ENCODE data around the gene TRIM62.
A peak's percentile ranks its signal among the peaks of the same experiment; 100 is the strongest.

Gene TRIM62

GRCh38 chr1:33161061-33161681 is 20.7 kb downstream of the TRIM62 start:
- Histone ChIP-seq H2AK5ac (ENCODE audit: low read length) (no peak overlapping the region), H3K9ac (ENCODE audit: low read length) (no peak overlapping the region), H3K56ac (ENCODE audit: low read length) (no peak overlapping the region), H3K27me3 (ENCODE audit: insufficient read depth, low read length, poor library complexity) (no peaks in the 10 kb centered on the region), H3K79me2 (ENCODE audit: control insufficient read depth, insufficient read depth, low read length) (no peaks in the 10 kb centered on the region), H3K79me1 (ENCODE audit: low read length) (no peaks in the 10 kb centered on the region), H3K36me3 (ENCODE audit: control insufficient read depth, insufficient read depth, low read length) (no peaks in the 10 kb centered on the region), H4K8ac (ENCODE audit: low read depth, low read length) (no peak overlapping the region), H2BK15ac (replicated peaks; ENCODE audit: low read depth) (no peak overlapping the region), H2BK120ac (ENCODE audit: low read depth, low read length) (no peak overlapping the region), H3K4ac (ENCODE audit: low read depth, low read length) (no peak overlapping the region), H3K18ac (ENCODE audit: low read length) (no peak overlapping the region), H3K4me1 (ENCODE audit: control insufficient read depth, low read depth, low read length) (peaks cover 2% of the 10 kb centered on the region), H3K4me2 (ENCODE audit: low read length) (no peak overlapping the region), H2BK5ac (ENCODE audit: low read length) (no peak overlapping the region), H3K23ac (ENCODE audit: low read length) (no peak overlapping the region), H4K5ac (ENCODE audit: low read length) (no peak overlapping the region), H3K27ac (ENCODE audit: low read depth, low read length) (no peak overlapping the region), H3K4me3 (ENCODE audit: low read length) (no peak overlapping the region)
- no CpG with 5 or more reads among the region's 25 CpGs for WGBS (ENCODE audit: extremely low coverage, insufficient coverage, low lambda C conversion rate)
- DNase-seq, result no peak

GRCh38 chr1:33159577-33159976 is 22.3 kb downstream of the TRIM62 start:
- WGBS (ENCODE audit: extremely low coverage, insufficient coverage, low lambda C conversion rate), result no CpG with 5 or more reads among the region's 26 CpGs
- no peak overlapping the region for H3K18ac ChIP-seq (ENCODE audit: low read length)
- no peaks in the 10 kb centered on the region for H3K79me2 ChIP-seq (ENCODE audit: control insufficient read depth, insufficient read depth, low read length)
- H2BK15ac ChIP-seq (replicated peaks; ENCODE audit: low read depth), result no peak overlapping the region
- H3K56ac ChIP-seq (ENCODE audit: low read length), result no peak overlapping the region
- peaks cover 2% of the 10 kb centered on the region for H3K4me1 ChIP-seq (ENCODE audit: control insufficient read depth, low read depth, low read length)
- no peak overlapping the region for H2BK120ac ChIP-seq (ENCODE audit: low read depth, low read length)
- no peak overlapping the region for H3K23ac ChIP-seq (ENCODE audit: low read length)
- H3K9ac ChIP-seq (ENCODE audit: low read length), result no peak overlapping the region
- H2AK5ac ChIP-seq (ENCODE audit: low read length), result no peak overlapping the region
- H3K4me3 ChIP-seq (ENCODE audit: low read length), result no peak overlapping the region
- H4K5ac ChIP-seq (ENCODE audit: low read length), result no peak overlapping the region
- H3K27me3 ChIP-seq (ENCODE audit: insufficient read depth, low read length, poor library complexity), result no peaks in the 10 kb centered on the region
- H3K4me2 ChIP-seq (ENCODE audit: low read length), result no peak overlapping the region
- no peak overlapping the region for H2BK5ac ChIP-seq (ENCODE audit: low read length)
- no peak for DNase-seq
- no peak overlapping the region for H3K27ac ChIP-seq (ENCODE audit: low read depth, low read length)
- H3K79me1 ChIP-seq (ENCODE audit: low read length), result no peaks in the 10 kb centered on the region
- H3K36me3 ChIP-seq (ENCODE audit: control insufficient read depth, insufficient read depth, low read length), result no peaks in the 10 kb centered on the region
- H3K4ac ChIP-seq (ENCODE audit: low read depth, low read length), result no peak overlapping the region
- H4K8ac ChIP-seq (ENCODE audit: low read depth, low read length), result no peak overlapping the region

DNA sequence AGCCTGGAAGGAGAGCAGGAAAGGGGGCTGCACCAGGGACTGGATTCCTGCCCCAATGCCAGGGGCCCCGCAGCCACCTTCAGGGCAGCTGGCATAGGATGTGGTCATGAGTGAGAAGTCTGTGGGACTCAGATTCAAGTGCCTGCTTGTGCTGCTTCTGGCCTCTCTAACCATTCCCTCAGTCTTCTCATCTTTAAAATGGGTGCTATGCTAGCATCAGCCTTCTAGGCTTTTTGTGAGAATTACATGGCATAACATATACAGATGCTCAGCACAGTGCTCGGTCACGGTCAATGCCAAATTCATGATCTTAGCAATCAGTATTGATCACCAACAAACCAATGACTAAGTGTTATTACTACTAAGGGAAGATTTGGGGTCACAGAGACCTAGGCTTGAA is 23.5 kb downstream of the TRIM62 start:
- Histone ChIP-seq H3K23ac (ENCODE audit: low read length) (no peak overlapping the region), H4K8ac (ENCODE audit: low read depth, low read length) (no peak overlapping the region), H2BK5ac (ENCODE audit: low read length) (no peak overlapping the region), H3K79me2 (ENCODE audit: control insufficient read depth, insufficient read depth, low read length) (no peaks in the 10 kb centered on the region), H3K4me3 (ENCODE audit: low read length) (no peak overlapping the region), H3K36me3 (ENCODE audit: control insufficient read depth, insufficient read depth, low read length) (no peaks in the 10 kb centered on the region), H3K4ac (ENCODE audit: low read depth, low read length) (no peak overlapping the region), H4K5ac (ENCODE audit: low read length) (no peak overlapping the region), H3K4me1 (ENCODE audit: control insufficient read depth, low read depth, low read length) (peaks cover 2% of the 10 kb centered on the region), H2BK15ac (replicated peaks; ENCODE audit: low read depth) (no peak overlapping the region), H3K27ac (ENCODE audit: low read depth, low read length) (no peak overlapping the region), H3K79me1 (ENCODE audit: low read length) (no peaks in the 10 kb centered on the region), H2BK120ac (ENCODE audit: low read depth, low read length) (no peak overlapping the region), H3K18ac (ENCODE audit: low read length) (no peak overlapping the region), H3K27me3 (ENCODE audit: insufficient read depth, low read length, poor library complexity) (no peaks in the 10 kb centered on the region), H3K4me2 (ENCODE audit: low read length) (no peak overlapping the region), H3K56ac (ENCODE audit: low read length) (no peak overlapping the region), H3K9ac (ENCODE audit: low read length) (no peak overlapping the region), H2AK5ac (ENCODE audit: low read length) (no peak overlapping the region)
- DNase-seq, result no peak
- no CpG with 5 or more reads among the region's 3 CpGs for WGBS (ENCODE audit: extremely low coverage, insufficient coverage, low lambda C conversion rate)

DNA sequence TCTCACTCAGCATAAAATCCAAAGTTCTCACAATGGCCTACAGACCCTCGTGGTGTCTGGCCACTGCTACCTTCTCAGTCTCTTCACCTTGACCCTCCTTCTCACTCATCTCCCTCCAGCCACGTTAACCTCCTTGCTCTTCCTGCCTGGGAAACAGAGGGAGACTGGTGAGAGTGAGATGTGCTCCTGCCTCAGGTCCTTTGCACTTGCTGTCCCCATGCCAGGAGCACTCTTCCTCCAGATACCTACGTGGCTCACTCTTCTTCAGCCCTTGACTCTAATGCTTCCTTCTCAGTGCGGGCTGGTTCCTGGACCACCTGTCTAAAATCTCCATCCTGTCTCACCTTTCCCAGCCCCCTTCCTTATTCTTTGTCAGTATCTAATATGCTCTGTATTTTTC is 24.7 kb downstream of the TRIM62 start:
- H3K56ac ChIP-seq (ENCODE audit: low read length), result no peak overlapping the region
- H3K36me3 ChIP-seq (ENCODE audit: control insufficient read depth, insufficient read depth, low read length), result no peaks in the 10 kb centered on the region
- no CpG with 5 or more reads among the region's 4 CpGs for WGBS (ENCODE audit: extremely low coverage, insufficient coverage, low lambda C conversion rate)

DNA sequence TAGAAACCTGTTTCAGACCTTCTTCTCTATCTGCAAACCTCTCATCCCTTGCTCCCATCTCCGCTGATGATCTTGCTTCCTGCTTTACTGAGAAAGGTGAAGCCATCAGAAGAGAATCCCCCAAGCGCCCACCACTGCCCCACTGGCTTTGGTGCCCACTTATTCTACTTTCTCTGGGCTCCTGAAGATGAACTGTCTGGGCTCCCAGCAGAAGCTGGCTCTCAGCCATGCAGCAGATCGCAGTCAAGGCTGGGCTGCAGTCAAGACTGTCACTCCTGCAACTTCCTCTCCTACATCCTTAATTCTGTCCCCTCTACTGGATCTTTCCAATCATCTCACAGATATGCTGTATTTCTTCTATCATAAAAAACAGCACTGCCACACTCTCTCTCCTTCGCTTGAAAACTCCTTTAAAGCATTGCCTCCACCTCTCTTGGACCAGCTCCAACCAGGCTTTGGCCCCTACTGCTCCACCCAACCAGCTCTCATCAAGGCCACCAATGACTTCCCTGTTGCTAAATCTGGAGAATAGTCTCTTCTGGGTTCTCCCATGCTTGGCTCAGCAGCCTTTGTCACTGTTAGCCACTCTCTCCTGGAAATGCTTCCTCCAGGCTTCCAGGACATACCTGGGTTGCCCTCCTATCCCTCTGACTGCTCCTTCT is 25.8 kb downstream of the TRIM62 start:
- no peak overlapping the region for H3K9ac ChIP-seq (ENCODE audit: low read length)
- H3K23ac ChIP-seq (ENCODE audit: low read length), result no peak overlapping the region
- H3K4ac ChIP-seq (ENCODE audit: low read depth, low read length), result no peak overlapping the region
- no CpG with 5 or more reads among the region's 4 CpGs for WGBS (ENCODE audit: extremely low coverage, insufficient coverage, low lambda C conversion rate)
- no peak overlapping the region for H4K5ac ChIP-seq (ENCODE audit: low read length)
- H3K4me2 ChIP-seq (ENCODE audit: low read length), result no peak overlapping the region
- H3K27me3 ChIP-seq (ENCODE audit: insufficient read depth, low read length, poor library complexity), result no peaks in the 10 kb centered on the region
- no peaks in the 10 kb centered on the region for H3K79me1 ChIP-seq (ENCODE audit: low read length)
- no peak overlapping the region for H3K27ac ChIP-seq (ENCODE audit: low read depth, low read length)
- DNase-seq, result no peak
- no peak overlapping the region for H2BK5ac ChIP-seq (ENCODE audit: low read length)
- peaks cover under 1% of the 10 kb centered on the region for H3K4me1 ChIP-seq (ENCODE audit: control insufficient read depth, low read depth, low read length)
- no peak overlapping the region for H2BK15ac ChIP-seq (replicated peaks; ENCODE audit: low read depth)
- no peak overlapping the region for H2BK120ac ChIP-seq (ENCODE audit: low read depth, low read length)
- H3K4me3 ChIP-seq (ENCODE audit: low read length), result no peak overlapping the region
- H4K8ac ChIP-seq (ENCODE audit: low read depth, low read length), result no peak overlapping the region
- H3K56ac ChIP-seq (ENCODE audit: low read length), result no peak overlapping the region
- H2AK5ac ChIP-seq (ENCODE audit: low read length), result no peak overlapping the region
- no peak overlapping the region for H3K18ac ChIP-seq (ENCODE audit: low read length)
- no peaks in the 10 kb centered on the region for H3K79me2 ChIP-seq (ENCODE audit: control insufficient read depth, insufficient read depth, low read length)
- no peaks in the 10 kb centered on the region for H3K36me3 ChIP-seq (ENCODE audit: control insufficient read depth, insufficient read depth, low read length)

More for the DNA sequence above, 24.7 kb downstream of the TRIM62 start:
- Histone ChIP-seq H4K5ac (ENCODE audit: low read length) (no peak overlapping the region), H3K79me1 (ENCODE audit: low read length) (no peaks in the 10 kb centered on the region), H3K4ac (ENCODE audit: low read depth, low read length) (no peak overlapping the region), H3K4me3 (ENCODE audit: low read length) (no peak overlapping the region), H2BK120ac (ENCODE audit: low read depth, low read length) (no peak overlapping the region), H3K9ac (ENCODE audit: low read length) (no peak overlapping the region), H3K79me2 (ENCODE audit: control insufficient read depth, insufficient read depth, low read length) (no peaks in the 10 kb centered on the region), H3K18ac (ENCODE audit: low read length) (no peak overlapping the region), H2BK5ac (ENCODE audit: low read length) (no peak overlapping the region), H2BK15ac (replicated peaks; ENCODE audit: low read depth) (no peak overlapping the region), H3K27me3 (ENCODE audit: insufficient read depth, low read length, poor library complexity) (no peaks in the 10 kb centered on the region), H2AK5ac (ENCODE audit: low read length) (no peak overlapping the region), H3K4me2 (ENCODE audit: low read length) (no peak overlapping the region), H3K23ac (ENCODE audit: low read length) (no peak overlapping the region), H3K4me1 (ENCODE audit: control insufficient read depth, low read depth, low read length) (peaks cover 2% of the 10 kb centered on the region), H4K8ac (ENCODE audit: low read depth, low read length) (no peak overlapping the region), H3K27ac (ENCODE audit: low read depth, low read length) (no peak overlapping the region)
- DNase-seq, result no peak

DNA sequence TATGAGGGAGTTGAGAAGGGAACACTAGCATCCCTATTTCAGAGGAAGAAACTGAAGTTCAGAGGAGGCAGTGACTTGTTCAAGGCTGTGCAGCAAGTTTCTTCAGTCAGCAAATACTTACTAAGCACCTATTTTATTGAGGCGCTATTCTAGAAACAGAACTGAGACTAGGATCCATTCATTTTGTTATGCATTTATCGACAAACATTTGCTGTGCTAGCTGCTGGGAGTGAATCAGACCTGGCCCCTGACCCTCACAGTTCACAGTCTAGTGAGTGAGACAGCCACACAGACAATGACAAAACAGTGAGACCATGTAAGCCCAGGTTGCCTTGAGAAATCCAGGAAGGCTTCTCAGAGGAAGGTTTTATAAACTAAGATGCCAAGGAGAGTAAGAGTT is 28.2 kb downstream of the TRIM62 start:
- H2AK5ac ChIP-seq (ENCODE audit: low read length), result no peak overlapping the region
- H3K23ac ChIP-seq (ENCODE audit: low read length), result no peak overlapping the region
- H2BK15ac ChIP-seq (replicated peaks; ENCODE audit: low read depth), result no peak overlapping the region
- no peak overlapping the region for H3K4me2 ChIP-seq (ENCODE audit: low read length)
- no peaks in the 10 kb centered on the region for H3K79me2 ChIP-seq (ENCODE audit: control insufficient read depth, insufficient read depth, low read length)
- DNase-seq, result no peak
- H3K27ac ChIP-seq (ENCODE audit: low read depth, low read length), result peak overlapping the region; percentile 29
- H3K79me1 ChIP-seq (ENCODE audit: low read length), result no peaks in the 10 kb centered on the region
- H3K18ac ChIP-seq (ENCODE audit: low read length), result peak overlapping the region; percentile 13
- no peak overlapping the region for H3K56ac ChIP-seq (ENCODE audit: low read length)
- no peak overlapping the region for H2BK5ac ChIP-seq (ENCODE audit: low read length)
- H4K8ac ChIP-seq (ENCODE audit: low read depth, low read length), result no peak overlapping the region
- H3K4me1 ChIP-seq (ENCODE audit: control insufficient read depth, low read depth, low read length), result no peaks in the 10 kb centered on the region
- no peaks in the 10 kb centered on the region for H3K27me3 ChIP-seq (ENCODE audit: insufficient read depth, low read length, poor library complexity)
- no peak overlapping the region for H3K4me3 ChIP-seq (ENCODE audit: low read length)
- H4K5ac ChIP-seq (ENCODE audit: low read length), result no peak overlapping the region
- H3K36me3 ChIP-seq (ENCODE audit: control insufficient read depth, insufficient read depth, low read length), result no peaks in the 10 kb centered on the region
- no peak overlapping the region for H3K9ac ChIP-seq (ENCODE audit: low read length)
- no CpG with 5 or more reads among the region's 2 CpGs for WGBS (ENCODE audit: extremely low coverage, insufficient coverage, low lambda C conversion rate)
- no peak overlapping the region for H3K4ac ChIP-seq (ENCODE audit: low read depth, low read length)
- no peak overlapping the region for H2BK120ac ChIP-seq (ENCODE audit: low read depth, low read length)
